Ovary (tissue), 3 donors: Measurements from ENCODE around the gene ZCRB1.

Source experiments
- EP300 ChIP-seq: sonication (generic); formaldehyde crosslinking; IDR thresholded peaks from one replicate; pipeline ENCODE4 v1.6.1; 2017; ENCODE audit warnings: antibody characterized with exemption
- TF ChIP-seq, protein P1 (sequence below), 3 donors: fragments of 450-650 bp in 2 of 3; fragments of 200-600 bp in 1 of 3; IDR thresholded peaks; one replicate each; pipeline versions ENCODE4 v1.5.1 to v1.8.0; 2016 to 2022; ENCODE audit warnings: antibody characterized with exemption in 3 of 3, mild to moderate bottlenecking in 1 of 3
- donor health status: DM: no; HTN: no; CAD: no.

DNA sequence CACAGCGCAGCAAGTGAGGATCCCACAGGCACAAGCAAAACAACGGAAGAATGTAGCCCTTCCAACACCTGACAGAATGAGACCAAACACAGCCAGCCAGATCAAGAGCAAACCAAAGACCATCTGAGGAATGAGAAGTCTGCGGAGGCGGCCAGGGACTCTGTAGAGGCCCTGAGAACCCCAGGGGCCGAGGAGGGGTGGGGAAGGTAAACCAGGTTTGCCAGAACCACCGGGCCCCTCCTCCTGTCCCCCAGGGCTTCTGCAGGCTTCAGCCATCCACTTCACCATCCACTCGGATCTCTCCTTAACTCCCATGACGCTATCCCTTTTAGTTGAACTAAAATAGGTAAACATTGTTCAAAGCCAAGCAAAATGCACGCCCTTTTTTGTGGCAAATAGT lies 37.4 kb downstream of the ZCRB1 start:
- TF ChIP-seq EP300, result no peak
- TF ChIP-seq, protein P1, sequence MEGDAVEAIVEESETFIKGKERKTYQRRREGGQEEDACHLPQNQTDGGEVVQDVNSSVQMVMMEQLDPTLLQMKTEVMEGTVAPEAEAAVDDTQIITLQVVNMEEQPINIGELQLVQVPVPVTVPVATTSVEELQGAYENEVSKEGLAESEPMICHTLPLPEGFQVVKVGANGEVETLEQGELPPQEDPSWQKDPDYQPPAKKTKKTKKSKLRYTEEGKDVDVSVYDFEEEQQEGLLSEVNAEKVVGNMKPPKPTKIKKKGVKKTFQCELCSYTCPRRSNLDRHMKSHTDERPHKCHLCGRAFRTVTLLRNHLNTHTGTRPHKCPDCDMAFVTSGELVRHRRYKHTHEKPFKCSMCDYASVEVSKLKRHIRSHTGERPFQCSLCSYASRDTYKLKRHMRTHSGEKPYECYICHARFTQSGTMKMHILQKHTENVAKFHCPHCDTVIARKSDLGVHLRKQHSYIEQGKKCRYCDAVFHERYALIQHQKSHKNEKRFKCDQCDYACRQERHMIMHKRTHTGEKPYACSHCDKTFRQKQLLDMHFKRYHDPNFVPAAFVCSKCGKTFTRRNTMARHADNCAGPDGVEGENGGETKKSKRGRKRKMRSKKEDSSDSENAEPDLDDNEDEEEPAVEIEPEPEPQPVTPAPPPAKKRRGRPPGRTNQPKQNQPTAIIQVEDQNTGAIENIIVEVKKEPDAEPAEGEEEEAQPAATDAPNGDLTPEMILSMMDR (IDR thresholded peaks at IDR 0.05), result no peak
